HCEC 1CT (cell line): ENCODE results near the gene ISG15.

Source experiments
- DNase-seq: peaks from one replicate; pipeline ENCODE4 v3.0.0-alpha.2; 2017

Gene ISG15

DNA sequence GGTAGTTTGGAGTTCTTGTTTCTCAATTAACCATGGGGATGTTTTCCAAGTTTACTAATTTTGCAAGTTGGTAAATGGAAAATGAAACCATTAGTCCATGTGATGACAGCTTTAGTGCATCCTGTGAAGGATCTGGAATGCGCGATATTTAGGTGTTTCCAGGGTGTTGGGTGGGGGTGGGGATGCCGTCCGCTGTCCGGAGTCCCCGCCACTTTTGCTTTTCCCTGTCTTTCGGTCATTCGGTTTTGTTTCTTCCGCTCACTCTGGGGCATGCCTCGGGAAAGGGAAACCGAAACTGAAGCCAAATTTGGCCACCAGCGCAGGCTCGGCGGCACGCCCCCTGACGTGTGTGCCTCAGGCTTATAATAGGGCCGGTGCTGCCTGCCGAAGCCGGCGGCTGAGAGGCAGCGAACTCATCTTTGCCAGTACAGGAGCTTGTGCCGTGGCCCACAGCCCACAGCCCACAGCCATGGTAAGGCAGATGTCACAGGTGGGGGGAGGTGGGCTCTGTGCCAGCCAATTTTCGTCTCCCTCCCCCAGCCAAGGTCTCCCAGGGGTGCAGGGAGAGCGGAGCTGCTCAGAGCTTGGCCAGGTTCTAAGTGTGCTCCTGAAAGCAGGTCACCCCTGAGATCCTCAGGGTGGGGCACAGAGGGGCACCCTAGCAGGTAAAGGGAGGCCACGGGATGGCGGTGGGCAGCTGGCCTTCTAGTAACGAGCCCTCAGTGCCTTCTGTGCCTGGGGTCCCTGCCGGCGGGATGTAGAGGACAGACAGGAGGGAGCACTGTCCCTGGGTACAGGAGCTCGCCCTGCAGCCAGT, at the start of gene ISG15:
TSS of gene ISG15 (plus strand) at position 393 of the 817 bp plus-strand sequence. CDS start at position 470, 77 bp downstream.
- peak; percentile 82 for DNase-seq

DNA sequence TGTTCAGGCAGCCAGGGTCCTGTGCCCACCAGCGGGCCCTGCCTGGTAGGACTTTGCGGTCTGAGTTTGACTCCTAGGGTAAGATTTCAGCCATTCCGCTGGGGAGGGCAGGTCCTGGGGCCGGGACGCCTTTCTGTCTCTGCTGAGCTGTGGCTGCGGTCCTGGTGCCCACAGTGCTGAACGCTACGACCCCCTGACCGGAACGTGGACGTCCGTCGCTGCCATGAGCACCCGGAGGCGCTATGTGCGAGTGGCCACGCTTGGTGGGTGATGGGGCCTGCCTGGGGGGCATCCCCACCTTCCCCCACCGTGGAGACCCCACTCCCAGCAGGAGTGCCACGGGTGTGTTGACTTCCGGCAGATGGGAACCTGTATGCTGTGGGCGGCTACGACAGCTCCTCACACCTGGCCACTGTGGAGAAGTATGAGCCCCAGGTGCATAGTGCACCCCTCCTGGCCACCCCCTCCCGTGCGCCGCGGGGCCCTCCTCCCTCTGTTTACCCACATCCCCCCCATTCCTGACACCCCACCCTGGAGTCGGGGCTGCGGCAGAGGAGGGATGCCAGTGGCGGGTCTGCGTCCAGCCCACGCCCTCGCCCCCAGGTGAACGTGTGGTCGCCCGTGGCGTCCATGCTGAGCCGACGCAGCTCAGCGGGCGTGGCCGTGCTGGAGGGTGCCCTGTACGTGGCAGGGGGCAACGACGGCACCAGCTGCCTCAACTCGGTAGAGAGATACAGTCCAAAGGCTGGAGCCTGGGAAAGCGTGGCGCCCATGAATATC, 49.4 kb upstream of the ISG15 start:
- no peak for DNase-seq

DNA sequence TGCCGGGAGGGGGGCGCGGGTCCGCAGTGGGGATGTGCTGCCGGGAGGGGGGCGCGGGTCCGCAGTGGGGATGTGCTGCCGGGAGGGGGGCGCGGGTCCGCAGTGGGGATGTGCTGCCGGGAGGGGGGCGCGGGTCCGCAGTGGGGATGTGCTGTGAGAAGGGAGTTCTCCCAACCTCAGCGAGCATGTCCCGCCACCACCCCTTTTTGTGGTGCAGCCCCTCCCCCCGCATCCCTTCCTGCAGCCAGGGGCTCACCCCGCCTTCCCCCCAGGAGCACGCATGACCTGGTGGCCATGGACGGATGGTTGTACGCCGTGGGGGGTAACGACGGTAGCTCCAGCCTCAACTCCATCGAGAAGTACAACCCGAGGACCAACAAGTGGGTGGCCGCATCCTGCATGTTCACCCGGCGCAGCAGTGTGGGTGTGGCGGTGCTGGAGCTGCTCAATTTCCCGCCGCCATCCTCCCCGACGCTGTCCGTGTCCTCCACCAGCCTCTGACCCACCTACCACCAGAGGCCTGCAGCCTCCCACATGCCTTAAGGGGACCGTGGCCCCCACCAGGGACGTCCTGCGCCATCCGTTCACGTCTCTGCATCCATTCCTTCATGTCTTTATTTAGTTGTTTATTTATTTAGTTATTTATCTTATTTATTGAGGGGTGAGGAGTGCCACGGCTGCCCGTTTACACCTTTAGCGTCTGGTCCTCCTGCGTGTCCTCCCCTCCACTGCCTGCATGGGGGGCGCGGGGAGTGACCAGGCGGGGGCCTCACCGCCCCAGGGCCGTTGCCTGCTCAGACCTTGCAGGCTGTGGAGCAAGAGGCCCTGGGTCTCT, 48.4 kb upstream of the ISG15 start:
- no peak for DNase-seq

DNA sequence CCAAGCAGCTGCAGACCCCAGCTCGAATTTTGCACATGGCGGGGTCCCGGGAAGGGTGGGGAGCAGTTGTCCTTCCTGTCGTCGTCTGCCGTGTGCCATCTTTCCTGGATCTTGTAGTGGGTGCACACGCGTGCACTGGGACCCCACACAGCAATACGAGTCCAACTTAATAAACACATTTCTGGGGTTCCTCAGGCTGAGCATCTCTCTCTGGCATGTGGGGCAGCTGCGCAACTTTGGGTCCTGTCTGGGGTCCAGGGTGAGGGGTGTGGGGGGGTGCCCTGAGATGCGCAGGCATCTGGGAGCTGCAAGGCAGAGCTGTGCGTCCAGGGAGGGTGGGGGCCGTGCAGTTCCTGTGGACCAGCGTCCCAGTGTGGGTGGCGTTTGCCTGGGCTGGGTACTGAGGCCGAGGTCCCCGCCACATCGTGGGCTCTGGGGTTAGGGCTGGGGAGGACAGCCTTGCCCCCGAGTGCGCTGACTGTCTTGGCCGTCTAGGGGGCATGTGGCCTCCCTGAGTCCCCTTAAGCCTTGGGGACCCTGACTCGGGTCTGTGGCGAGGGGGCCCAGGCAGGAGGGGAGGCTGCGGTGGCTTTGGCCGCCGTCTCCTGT, 47.7 kb upstream of the ISG15 start:
- DNase-seq = no peak

DNA sequence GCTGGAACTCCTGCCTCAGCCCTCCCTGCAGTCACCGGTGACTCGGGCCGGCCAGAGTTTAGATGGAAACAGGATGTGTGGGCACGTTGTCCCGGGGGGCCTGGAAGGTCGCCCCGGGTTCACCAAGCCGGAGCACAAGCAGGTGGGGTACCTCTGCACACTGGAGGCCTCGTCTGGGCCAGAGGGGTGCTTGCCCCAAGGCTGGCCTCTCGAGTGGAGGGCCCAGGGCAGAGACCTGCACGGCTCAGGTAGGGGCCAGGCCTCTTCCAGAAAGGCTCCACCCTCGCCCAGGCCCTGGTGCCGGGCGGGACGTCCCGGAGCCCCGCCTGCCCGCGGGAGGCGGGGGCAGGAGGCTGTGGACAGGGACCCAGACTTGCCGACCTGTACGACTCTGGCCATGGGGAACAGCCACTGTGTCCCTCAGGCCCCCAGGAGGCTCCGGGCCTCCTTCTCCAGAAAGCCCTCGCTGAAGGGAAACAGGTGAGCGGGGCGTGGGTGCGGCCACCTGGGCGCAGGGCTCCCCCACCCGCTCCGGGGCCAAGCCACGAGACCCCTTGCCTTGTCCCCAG, 47.1 kb upstream of the ISG15 start, which contains the start of gene PLEKHN1:
TSS of gene PLEKHN1 (plus strand) at position 348 of the 569 bp plus-strand sequence. CDS start at position 398, 50 bp downstream.
- no peak for DNase-seq

DNA sequence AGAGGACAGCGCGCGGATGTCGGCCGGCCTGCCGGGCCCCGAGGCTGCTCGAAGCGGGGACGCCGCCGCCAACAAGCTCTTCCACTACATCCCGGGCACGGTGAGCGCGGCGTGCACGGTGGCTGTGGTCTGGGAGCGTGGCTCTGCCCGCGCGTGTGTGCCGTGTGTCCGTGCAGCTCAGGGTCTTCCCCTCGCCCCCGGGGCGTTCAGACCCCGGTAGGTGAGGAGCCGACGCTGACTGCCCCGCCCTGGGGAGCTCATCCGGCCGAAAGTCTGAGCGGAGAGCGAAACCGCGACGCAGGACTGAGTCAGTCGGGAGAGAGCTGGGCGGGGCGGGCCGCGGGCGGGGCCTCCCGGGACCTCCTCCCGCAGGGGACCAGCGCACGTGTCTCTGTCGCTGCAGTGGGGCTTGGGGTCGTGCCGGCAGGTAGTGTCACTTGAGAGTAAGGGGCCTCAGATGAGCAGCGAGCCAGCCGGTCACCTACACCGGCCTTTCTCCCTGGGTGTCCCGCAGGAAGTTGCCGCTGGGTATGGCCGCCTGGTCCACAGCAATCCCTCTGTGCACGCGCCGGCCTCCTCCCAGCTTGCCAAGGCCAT, 46.5 kb upstream of the ISG15 start:
- DNase-seq = peak; percentile 54

DNA sequence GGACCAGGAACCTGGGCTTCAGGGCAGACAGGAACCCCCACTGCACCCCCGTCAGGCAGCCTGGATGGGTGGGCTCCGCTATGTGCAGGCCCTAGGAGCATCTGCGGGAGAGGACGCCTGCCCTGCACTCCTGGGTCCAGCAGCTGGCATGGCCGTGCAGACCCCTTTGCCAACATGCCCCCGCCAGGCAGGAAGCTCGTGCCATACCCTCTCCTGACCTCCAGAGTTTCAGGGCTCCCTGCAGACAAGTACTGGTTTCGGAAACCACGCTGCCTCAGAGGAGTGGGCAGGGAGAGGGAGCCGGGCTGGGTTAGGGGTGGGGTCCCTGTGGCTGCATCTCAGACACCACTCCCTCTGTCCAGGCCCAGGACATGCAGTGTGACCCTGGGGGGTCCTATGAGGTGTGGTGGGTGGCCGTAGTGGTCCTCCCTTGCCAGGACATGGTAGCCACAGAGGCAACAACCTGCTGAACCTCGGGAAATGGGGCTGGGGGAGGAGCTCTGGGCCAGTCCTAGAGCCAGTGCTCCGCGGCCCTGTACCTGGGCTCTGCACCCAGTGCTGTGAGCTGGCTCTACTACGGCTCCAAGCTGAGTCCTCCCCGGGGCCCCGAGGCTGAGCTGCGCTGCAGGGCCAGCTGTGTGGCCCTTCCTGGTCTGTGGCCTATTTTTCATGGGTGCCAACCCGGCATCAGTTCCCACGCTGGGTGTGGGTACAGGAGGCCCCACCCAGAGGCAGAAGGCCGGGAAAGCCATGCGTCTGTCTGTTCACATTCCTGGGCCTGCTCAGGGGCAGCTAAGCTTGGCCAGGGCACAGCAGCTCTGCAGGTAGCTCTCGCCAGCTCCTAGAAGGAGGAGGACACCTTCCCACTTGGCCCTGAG, 45.6 kb upstream of the ISG15 start:
- DNase-seq = no peak

DNA sequence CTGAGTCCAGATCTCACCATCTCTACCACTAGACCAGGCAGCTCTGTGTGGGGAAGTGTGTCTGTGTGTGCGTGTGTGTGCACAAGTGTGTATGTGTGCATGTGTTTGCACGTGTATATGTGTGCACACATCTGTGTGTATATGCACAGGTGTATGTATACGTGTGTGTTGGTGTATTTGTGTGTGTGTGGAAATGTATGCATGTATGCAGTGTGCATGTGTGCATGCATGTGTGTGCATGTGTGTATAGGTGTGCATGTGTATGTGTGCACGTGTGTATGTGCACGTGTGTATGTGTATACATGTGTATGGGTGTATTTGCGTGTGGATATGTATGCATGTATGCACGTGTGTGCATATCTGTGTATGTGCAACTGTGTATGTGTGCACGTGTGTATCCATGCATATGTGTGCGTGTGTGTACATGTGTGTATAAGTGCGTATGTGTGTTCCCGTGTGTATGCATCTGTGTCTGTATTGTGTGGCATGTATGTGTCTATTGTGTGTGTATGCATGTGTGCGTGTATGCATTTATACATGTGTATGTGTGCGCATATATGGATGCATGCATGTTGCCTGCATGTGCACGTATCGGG, 43.9 kb upstream of the ISG15 start:
- no peak for DNase-seq

DNA sequence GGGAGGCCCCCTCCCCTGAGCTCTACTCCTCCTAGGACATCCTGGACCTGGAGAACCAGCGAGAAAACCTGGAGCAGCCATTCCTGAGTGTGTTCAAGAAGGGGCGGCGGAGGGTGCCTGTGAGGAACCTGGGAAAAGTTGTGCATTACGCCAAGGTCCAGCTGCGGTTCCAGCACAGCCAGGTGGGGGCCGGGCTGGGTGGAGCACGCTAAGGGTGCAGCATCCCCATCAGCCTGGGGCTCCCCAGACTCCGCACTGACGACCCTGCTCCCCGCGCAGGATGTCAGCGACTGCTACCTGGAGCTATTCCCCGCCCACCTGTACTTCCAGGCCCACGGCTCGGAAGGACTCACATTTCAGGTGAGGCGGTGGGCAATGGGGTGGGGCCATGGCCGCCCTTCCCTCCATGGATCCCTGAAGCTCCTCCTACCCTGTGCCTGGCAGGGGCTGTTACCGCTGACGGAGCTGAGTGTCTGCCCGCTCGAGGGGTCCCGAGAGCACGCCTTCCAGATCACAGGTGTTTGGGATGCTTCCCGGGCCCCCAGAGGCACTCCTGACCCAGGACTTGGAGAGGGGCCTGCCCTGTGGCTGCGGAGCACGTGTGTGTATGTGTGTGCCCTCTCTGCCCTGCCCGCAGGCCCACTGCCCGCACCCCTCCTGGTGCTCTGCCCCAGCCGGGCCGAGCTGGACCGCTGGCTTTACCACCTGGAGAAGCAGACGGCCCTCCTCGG, 42.9 kb upstream of the ISG15 start:
- DNase-seq = no peak

DNA sequence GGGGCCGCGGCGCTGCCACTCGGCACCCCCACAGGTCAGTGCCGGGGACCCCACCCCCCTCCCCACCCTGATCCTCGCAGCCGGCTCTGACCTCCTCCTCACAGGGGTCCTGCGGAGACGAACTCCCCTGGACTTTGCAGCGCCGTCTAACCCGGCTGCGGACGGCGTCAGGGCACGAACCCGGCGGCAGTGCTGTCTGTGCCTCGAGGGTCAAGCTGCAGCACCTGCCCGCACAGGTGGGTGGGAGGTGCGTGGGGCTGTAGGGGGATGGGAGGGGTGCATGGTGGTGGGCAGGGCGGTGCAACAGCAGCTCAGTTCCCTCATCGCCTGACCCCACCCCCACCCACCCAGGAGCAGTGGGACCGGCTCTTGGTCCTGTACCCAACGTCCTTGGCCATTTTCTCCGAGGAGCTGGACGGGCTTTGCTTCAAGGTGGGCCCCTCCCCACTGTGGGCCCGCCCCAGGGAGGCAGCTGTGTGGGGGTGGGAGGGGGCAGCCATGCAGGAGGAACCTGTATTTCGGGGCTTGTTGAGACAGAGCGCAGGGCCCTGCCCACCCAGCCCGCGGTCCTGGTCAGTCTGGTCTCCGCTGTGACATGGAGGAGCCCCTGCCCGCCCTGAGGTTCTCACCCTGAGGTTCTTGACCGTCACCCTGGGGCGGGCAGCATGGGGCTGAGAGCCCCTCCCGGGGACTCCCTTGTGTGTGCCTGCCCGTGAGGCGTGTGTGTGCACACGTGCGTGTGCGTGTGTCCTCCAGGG, 42.1 kb upstream of the ISG15 start:
- DNase-seq = no peak

DNA sequence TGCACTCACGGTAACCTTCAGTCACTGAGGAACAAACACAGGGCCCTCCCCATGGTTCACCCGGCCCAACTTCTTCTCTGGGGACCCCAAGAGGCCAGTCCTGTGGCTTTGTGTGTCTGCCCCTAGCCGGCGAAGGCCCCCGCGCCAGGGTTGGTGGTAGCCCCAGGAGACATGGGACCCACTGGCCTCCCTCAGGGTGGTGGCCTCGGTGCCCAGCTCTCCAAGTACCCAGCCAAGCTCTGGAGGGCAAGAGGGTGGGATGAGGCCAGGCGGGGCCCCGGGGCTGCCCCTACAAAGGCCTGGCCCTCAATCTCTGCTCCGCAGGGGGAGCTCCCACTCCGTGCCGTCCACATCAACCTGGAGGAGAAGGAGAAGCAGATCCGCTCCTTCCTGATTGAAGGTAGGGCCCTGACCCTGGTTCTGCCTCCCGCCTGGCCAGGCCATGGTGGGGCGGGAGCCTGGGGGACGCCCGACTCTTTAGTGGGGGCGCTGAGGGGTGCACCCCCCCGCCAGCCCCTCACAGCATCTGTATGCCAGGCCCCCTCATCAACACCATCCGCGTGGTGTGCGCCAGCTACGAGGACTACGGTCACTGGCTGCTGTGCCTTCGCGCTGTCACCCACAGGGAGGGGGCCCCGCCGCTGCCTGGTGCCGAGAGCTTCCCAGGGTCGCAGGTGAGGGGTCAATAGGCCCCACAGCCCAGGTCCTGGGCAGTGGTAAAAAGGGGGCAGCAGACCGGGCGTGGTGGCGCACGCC, 41.4 kb upstream of the ISG15 start:
- no peak for DNase-seq

DNA sequence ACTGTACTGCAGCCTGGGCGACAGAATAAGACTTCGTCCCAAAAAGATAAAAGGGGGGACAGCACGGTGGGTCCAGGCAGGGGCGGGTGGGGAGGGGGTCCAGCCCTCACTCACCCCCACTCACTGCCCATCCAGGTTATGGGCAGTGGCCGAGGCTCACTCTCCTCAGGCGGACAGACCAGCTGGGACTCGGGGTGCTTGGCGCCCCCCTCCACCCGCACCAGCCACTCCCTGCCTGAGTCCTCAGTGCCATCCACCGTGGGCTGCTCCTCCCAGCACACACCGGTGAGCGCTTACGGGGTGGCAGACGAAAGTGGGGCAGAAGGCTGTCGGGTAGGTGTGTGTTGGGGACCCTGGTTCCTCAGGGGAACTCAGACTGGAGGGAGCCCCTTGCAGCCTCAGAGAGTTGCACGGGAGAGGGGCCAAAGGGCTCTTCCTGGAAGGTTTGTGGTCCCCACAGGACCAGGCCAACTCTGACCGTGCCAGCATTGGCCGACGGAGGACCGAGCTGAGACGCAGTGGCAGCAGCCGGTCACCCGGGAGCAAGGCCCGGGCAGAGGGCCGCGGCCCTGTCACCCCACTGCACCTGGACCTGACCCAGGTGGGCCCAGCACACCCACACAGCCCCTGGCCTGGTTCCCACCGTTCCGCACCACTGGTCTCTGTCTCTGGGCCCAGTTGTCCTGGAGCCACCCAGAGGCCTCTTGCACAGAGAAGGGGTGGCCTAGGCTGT, 40.4 kb upstream of the ISG15 start:
- DNase-seq = no peak

DNA sequence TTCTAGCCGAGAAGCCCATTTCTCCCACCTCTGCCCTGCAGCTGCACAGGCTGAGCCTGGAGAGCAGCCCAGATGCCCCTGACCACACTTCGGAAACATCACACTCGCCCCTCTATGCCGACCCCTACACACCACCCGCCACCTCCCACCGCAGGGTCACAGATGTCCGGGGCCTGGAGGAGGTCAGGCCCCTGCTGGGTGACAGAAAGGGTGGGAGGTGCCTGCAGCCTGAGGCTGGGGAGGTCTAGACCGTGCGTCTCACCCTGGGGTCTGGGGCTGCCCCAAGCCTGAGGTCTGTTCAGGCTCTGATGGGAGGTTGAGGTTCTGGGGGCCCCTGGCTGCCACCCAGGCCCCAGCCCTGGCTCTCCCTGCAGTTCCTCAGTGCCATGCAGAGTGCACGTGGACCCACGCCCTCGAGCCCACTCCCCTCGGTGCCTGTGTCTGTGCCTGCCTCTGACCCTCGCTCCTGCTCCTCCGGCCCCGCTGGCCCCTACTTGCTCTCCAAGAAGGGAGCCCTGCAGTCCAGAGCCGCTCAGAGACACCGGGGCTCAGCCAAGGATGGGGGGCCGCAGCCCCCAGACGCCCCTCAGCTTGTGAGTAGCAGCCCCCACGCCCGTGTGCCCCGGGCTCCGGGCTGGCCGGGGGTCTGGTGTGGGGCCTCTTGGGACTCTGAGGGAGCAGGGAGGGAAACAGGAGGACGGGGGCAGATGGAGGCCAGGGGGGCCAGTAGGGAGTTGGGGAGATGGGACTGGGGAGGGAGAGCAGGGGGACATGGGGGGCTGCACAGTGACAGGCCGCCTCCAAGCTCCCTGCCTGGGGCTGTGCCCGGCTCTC, 39.6 kb upstream of the ISG15 start:
- DNase-seq = no peak

DNA sequence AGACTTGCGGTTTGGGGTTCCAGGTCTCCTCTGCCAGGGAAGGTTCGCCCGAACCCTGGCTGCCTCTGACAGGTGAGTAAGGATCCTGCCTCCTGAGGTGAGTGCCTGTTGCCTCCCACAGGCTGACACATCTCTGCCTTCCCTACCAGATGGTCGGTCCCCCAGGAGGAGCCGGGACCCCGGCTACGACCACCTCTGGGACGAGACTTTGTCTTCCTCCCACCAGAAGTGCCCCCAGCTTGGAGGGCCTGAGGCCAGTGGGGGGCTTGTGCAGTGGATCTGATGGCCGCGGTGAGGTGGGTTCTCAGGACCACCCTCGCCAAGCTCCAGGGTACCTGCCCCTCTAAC, 39.0 kb upstream of the ISG15 start:
- no peak for DNase-seq

DNA sequence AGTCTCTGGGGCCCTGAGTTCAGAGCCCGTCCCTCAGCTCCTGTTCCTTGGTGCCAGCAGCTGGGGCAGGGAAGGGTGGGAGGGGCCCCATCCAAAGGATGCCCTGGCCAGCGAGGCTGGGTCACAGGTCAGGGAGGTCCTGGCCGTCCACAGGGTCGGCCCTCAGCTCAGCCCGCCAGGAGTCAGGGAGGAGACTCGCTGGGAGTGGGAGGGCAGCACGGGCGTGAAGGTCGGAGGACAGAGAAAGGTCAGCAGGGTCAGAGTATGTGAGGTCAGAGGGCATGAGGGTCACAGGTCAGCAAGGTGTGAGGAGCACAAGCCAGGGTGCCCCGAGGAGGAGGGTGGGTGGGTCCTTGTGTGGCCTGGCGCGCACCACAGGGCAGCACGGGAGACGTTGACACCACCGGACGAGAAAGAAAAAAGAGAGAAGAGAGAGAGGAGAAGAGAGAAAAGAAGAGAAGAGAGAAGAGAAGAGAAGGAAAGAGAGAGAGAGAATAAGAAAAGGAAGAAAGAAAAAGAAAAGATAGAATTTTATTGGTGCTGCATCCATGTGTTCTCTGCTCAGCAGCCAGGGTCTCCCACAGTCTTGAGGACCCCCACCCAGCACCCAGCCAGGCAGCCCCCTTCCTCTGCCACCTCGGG, 38.5 kb upstream of the ISG15 start:
- DNase-seq = no peak

DNA sequence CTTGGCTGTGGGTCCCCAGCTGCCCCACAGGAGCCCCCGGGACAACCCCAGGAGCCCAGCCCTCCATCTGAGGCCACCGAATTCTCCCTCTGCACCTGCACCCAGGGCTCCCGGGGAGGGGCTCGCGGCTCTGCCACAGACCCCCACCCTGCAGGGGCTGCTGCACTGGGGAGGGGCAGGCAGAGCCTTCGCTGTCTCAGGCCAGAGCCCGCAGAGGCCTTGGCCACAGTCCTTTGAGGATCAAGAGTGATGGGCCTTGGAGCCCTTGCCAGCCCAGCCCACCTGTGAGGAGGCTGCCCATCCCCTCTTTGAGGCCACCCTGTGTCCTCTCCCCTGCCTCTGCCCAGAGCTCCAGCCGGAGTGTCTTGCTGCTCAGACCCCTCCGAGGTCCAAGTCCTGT, 37.9 kb upstream of the ISG15 start:
- no peak for DNase-seq
